Kasumi-1 (cell line): ENCODE results near the gene SERINC5.
A peak's percentile ranks its signal among the peaks of the same experiment; 100 is the strongest.
"Not testable (repeated sequence)": the region's sequence is repeated elsewhere in the genome, so short reads cannot be mapped to it uniquely, and the experiment has no call there.

Experiments used
- DNase-seq, 2 experiments: peaks; one replicate each; lab custom pipeline; 2025; lab: John Stamatoyannopoulos, UW

SERINC5 gene

GRCh38 chr5:80198399-80198798, 57.4 kb downstream of the SERINC5 start:
- DNase-seq, result peak; percentile 35 to 49

- no peak for DNase-seq
Observed at GRCh38 chr5:80195837-80196400, 59.9 kb downstream of the SERINC5 start.

- peak; percentile 35 to 38 for DNase-seq
Observed at GRCh38 chr5:80194468-80194867, 61.4 kb downstream of the SERINC5 start.

- no peak for DNase-seq
Observed at GRCh38 chr5:80193401-80193800, 62.4 kb downstream of the SERINC5 start.

GRCh38 chr5:80192507-80193241, 63.2 kb downstream of the SERINC5 start:
- DNase-seq, result peak in 1 of 2 experiments; percentile 28

GRCh38 chr5:80191991-80192398, 63.9 kb downstream of the SERINC5 start:
- DNase-seq, result peak; percentile 31 to 45

GRCh38 chr5:80191397-80191796, 64.5 kb downstream of the SERINC5 start:
- no peak for DNase-seq

GRCh38 chr5:80190960-80191359, 64.9 kb downstream of the SERINC5 start:
- peak; percentile 55 to 56 for DNase-seq

- DNase-seq, result no peak
Observed at GRCh38 chr5:80189701-80190100, 66.1 kb downstream of the SERINC5 start.

GRCh38 chr5:80189201-80189600, 66.6 kb downstream of the SERINC5 start:
- no peak for DNase-seq

GRCh38 chr5:80187421-80188090, 68.3 kb downstream of the SERINC5 start:
- DNase-seq, result no peak

- DNase-seq, result not testable (repeated sequence)
Observed at GRCh38 chr5:80185535-80185934, 70.3 kb downstream of the SERINC5 start.

- DNase-seq, result no peak
Observed at GRCh38 chr5:80185095-80185494, 70.8 kb downstream of the SERINC5 start.

- no peak for DNase-seq
Observed at GRCh38 chr5:80184235-80185023, 71.4 kb downstream of the SERINC5 start.

- DNase-seq, result not testable (repeated sequence)
Observed at GRCh38 chr5:80183728-80184234, 72.1 kb downstream of the SERINC5 start.

GRCh38 chr5:80182809-80183580, 72.9 kb downstream of the SERINC5 start:
- no peak for DNase-seq

GRCh38 chr5:80181618-80182211, 74.1 kb downstream of the SERINC5 start:
- peak; percentile 42 to 44 for DNase-seq

- peak; percentile 11 to 12 for DNase-seq
Observed at GRCh38 chr5:80177236-80177635, 78.6 kb downstream of the SERINC5 start.

GRCh38 chr5:80175337-80175736, 80.5 kb downstream of the SERINC5 start:
- DNase-seq, result no peak

GRCh38 chr5:80174790-80175189, 81.1 kb downstream of the SERINC5 start:
- DNase-seq, result peak; percentile 15 to 29
